ENCODE data around the gene PLEKHM2. TPM values are rescaled to one million over a fixed set of nuclear protein-coding genes. Genes with fewer than 3 reads are reported as not detected.

The PLEKHM2 gene
- polyA plus RNA-seq, 4 donors: 18.6 to 29.0 (median 23.8) TPM

GRCh38 chr1:15722411-15722810 is 38.3 kb downstream of the PLEKHM2 start:
- DNase-seq: no peak
- no peak for FAIRE-seq
- WGBS, 3 donors: 77 to 89% (median 84%) methylated on average over 4 of the region's 4 CpGs
- no peaks in the 10 kb centered on the region for H3K27me3 ChIP-seq (ENCODE audit: control insufficient read depth in 3 of 3, insufficient read depth in 3 of 3, low read length in 3 of 3)
- H3K9me3 ChIP-seq (ENCODE audit: control insufficient read depth in 2 of 2, insufficient read depth in 1 of 2, low read depth in 1 of 2, low read length in 1 of 2): no peaks in the 10 kb centered on the region
- peaks cover 0 to 6% (median 0%) of the 10 kb centered on the region in 3 donors for H3K4me1 ChIP-seq (ENCODE audit: control insufficient read depth in 3 of 3, insufficient read depth in 2 of 3, low read depth in 1 of 3, low read length in 2 of 3)
- no peak overlapping the region for H3K27ac ChIP-seq (ENCODE audit: low read depth in 1 of 3, low read length in 2 of 3)
- H3K4me3 ChIP-seq (ENCODE audit: low read depth in 1 of 3, low read length in 3 of 3): no peak overlapping the region
- H3K36me3 ChIP-seq (ENCODE audit: control insufficient read depth in 3 of 3, insufficient read depth in 2 of 3, low read depth in 1 of 3, low read length in 3 of 3): peaks cover 14 to 93% (median 23%) of the 10 kb centered on the region in 3 donors

DNA sequence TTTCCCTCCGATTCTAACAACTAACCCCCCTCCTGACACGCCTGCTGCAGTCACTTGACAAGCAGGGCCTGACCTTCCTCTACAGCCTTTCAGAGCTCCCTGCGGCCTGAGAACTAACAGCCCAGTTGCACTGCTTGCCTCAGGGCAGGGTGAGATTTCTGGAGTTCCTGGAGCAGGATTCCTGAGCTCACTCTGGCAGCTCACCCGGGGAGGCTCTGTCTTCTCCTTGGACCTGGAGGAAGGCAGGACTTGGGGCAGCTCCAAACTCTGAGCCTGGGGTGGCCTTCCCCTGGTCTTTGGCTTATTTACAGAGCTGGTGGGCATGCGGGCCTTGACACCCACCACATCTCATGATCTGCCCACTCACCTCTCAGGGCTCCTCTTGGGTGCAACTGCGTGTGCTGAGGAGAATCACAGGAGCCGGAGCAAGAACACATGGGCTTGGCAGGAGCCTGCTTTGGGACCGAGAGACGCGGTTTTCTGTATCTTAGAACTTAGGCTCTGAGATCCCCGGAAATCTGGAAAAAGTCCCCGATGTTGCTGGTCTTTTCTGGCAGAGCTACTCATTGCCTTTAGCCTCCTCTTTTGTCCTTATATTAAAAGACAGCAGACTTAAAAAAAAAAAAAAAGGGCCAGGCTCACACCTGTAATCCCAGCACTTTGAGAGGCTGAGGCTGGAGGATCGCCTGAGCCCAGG is 38.9 kb downstream of the PLEKHM2 start:
- no peak for DNase-seq
- Histone ChIP-seq H3K27ac (ENCODE audit: low read depth in 1 of 3, low read length in 2 of 3) (no peak overlapping the region), H3K36me3 (ENCODE audit: control insufficient read depth in 3 of 3, insufficient read depth in 2 of 3, low read depth in 1 of 3, low read length in 3 of 3) (peaks cover 12 to 93% (median 21%) of the 10 kb centered on the region in 3 donors), H3K27me3 (ENCODE audit: control insufficient read depth in 3 of 3, insufficient read depth in 3 of 3, low read length in 3 of 3) (no peaks in the 10 kb centered on the region), H3K4me3 (ENCODE audit: low read depth in 1 of 3, low read length in 3 of 3) (no peak overlapping the region), H3K4me1 (ENCODE audit: control insufficient read depth in 3 of 3, insufficient read depth in 2 of 3, low read depth in 1 of 3, low read length in 2 of 3) (peaks cover 0 to 2% (median 0%) of the 10 kb centered on the region in 3 donors), H3K9me3 (ENCODE audit: control insufficient read depth in 2 of 2, insufficient read depth in 1 of 2, low read depth in 1 of 2, low read length in 1 of 2) (no peaks in the 10 kb centered on the region)
- no peak for FAIRE-seq
- WGBS, 3 donors: 90 to 92% (median 92%) methylated on average over 13 of the region's 13 CpGs

DNA sequence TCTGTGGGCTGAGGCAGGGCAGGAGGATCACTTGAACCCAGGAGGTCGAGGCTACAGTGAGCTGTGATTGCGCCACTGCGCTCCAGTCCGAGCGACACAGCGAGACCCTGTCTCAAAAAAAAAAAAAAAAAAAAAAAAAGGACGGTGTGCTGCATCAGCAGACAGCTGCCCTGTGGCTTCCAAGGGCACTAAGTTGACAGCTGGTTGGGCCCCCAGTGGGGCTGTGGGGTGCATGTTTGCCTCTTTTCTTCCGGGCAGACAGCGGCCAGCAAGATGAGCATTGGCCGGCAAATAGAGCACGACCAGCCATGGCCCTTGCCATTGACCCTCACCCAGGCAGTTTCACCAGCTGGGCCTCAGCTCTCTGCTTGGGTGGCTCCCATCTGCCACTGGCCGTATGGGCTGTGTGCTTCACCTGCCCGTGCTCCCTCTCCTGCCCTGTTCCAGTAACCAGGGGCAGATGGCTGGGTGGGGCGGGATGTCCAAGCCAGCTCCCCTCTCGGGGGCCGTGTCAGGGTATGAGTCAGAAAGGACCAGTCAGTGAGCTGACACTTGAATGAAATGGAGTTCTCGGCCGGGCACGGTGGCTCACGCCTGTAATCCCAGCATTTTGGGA is 39.6 kb downstream of the PLEKHM2 start:
- FAIRE-seq (no peak), DNase-seq (no peak)
- Histone ChIP-seq H3K4me3 (ENCODE audit: low read depth in 1 of 3, low read length in 3 of 3) (no peak overlapping the region), H3K4me1 (ENCODE audit: control insufficient read depth in 3 of 3, insufficient read depth in 2 of 3, low read depth in 1 of 3, low read length in 2 of 3) (no peaks in the 10 kb centered on the region), H3K9me3 (ENCODE audit: control insufficient read depth in 2 of 2, insufficient read depth in 1 of 2, low read depth in 1 of 2, low read length in 1 of 2) (no peaks in the 10 kb centered on the region), H3K36me3 (ENCODE audit: control insufficient read depth in 3 of 3, insufficient read depth in 2 of 3, low read depth in 1 of 3, low read length in 3 of 3) (peaks cover 12 to 95% (median 26%) of the 10 kb centered on the region in 3 donors), H3K27ac (ENCODE audit: low read depth in 1 of 3, low read length in 2 of 3) (no peak overlapping the region), H3K27me3 (ENCODE audit: control insufficient read depth in 3 of 3, insufficient read depth in 3 of 3, low read length in 3 of 3) (no peaks in the 10 kb centered on the region)
- 88 to 94% (median 91%) methylated on average over 18 to 20 of the region's 20 CpGs for WGBS, 3 donors

DNA sequence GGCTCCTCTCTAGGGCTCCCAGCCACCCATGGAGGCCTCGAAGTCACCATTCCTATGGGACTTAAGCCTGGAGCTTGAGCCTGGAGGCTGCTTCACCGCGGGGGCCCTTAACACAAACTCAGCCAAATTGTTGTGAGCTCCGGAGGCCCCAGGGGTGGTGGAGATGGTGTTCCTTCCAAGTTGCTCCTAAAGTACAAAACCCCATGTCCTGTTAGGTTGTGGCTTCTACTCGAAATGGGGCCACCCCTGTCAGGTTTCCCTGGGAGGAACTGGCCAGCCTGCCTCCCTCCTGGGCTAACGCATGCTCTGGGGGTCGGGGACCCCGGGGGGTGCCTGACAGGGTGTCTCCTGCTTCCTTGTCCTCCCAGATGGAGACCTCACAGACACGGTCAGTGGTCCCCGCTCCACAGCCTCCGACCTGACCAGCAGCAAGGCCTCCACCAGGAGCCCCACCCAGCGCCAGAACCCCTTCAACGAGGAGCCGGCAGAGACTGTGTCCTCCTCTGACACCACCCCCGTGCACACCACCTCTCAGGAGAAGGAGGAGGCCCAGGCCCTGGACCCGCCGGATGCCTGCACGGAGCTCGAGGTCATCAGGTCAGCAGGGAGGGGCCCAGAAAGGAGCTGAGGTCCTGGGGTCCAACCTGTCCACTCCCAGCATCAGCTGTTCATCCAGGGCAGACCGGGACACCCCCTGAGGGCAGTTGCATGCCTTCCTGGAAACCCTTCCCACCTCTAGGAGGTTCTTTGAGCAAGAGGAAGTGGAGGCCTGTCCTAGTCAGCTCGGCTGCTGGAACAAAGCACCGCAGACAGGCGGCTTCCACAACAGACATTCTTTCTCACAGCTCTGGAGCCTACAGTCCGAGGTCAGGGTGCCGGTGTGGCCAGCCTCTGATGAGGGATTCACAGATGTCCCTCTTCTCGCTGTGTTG is 41.1 kb downstream of the PLEKHM2 start:
- H3K36me3 ChIP-seq (ENCODE audit: control insufficient read depth in 3 of 3, insufficient read depth in 2 of 3, low read depth in 1 of 3, low read length in 3 of 3): peaks cover 10 to 96% (median 28%) of the 10 kb centered on the region in 3 donors
- no peak for FAIRE-seq
- no peaks in the 10 kb centered on the region for H3K4me1 ChIP-seq (ENCODE audit: control insufficient read depth in 3 of 3, insufficient read depth in 2 of 3, low read depth in 1 of 3, low read length in 2 of 3)
- WGBS, 3 donors: 81 to 88% (median 85%) methylated on average over 25 to 26 of the region's 26 CpGs
- DNase-seq: no peak
- H3K27me3 ChIP-seq (ENCODE audit: control insufficient read depth in 3 of 3, insufficient read depth in 3 of 3, low read length in 3 of 3): no peaks in the 10 kb centered on the region
- no peaks in the 10 kb centered on the region for H3K9me3 ChIP-seq (ENCODE audit: control insufficient read depth in 2 of 2, insufficient read depth in 1 of 2, low read depth in 1 of 2, low read length in 1 of 2)
- no peak overlapping the region for H3K4me3 ChIP-seq (ENCODE audit: low read depth in 1 of 3, low read length in 3 of 3)
- H3K27ac ChIP-seq (ENCODE audit: low read depth in 1 of 3, low read length in 2 of 3): no peak overlapping the region

GRCh38 chr1:15726508-15726907 is 42.4 kb downstream of the PLEKHM2 start:
- Histone ChIP-seq H3K4me1 (ENCODE audit: control insufficient read depth in 3 of 3, insufficient read depth in 2 of 3, low read depth in 1 of 3, low read length in 2 of 3) (no peaks in the 10 kb centered on the region), H3K36me3 (ENCODE audit: control insufficient read depth in 3 of 3, insufficient read depth in 2 of 3, low read depth in 1 of 3, low read length in 3 of 3) (peaks cover 17 to 96% (median 26%) of the 10 kb centered on the region in 3 donors), H3K4me3 (ENCODE audit: low read depth in 1 of 3, low read length in 3 of 3) (no peak overlapping the region), H3K9me3 (ENCODE audit: control insufficient read depth in 2 of 2, insufficient read depth in 1 of 2, low read depth in 1 of 2, low read length in 1 of 2) (no peaks in the 10 kb centered on the region), H3K27me3 (ENCODE audit: control insufficient read depth in 3 of 3, insufficient read depth in 3 of 3, low read length in 3 of 3) (no peaks in the 10 kb centered on the region), H3K27ac (ENCODE audit: low read depth in 1 of 3, low read length in 2 of 3) (no peak overlapping the region)
- FAIRE-seq (no peak), DNase-seq (no peak)
- 93 to 99% (median 95%) methylated on average over 9 of the region's 9 CpGs for WGBS, 3 donors

GRCh38 chr1:15727021-15727420 is 42.9 kb downstream of the PLEKHM2 start:
- no peaks in the 10 kb centered on the region for H3K4me1 ChIP-seq (ENCODE audit: control insufficient read depth in 3 of 3, insufficient read depth in 2 of 3, low read depth in 1 of 3, low read length in 2 of 3)
- H3K27me3 ChIP-seq (ENCODE audit: control insufficient read depth in 3 of 3, insufficient read depth in 3 of 3, low read length in 3 of 3): no peaks in the 10 kb centered on the region
- H3K36me3 ChIP-seq (ENCODE audit: control insufficient read depth in 3 of 3, insufficient read depth in 2 of 3, low read depth in 1 of 3, low read length in 3 of 3): peaks cover 19 to 96% (median 27%) of the 10 kb centered on the region in 3 donors
- no peak for FAIRE-seq
- H3K9me3 ChIP-seq (ENCODE audit: control insufficient read depth in 2 of 2, insufficient read depth in 1 of 2, low read depth in 1 of 2, low read length in 1 of 2): no peaks in the 10 kb centered on the region
- 87 to 97% (median 96%) methylated on average over 20 to 21 of the region's 21 CpGs for WGBS, 3 donors
- H3K27ac ChIP-seq (ENCODE audit: low read depth in 1 of 3, low read length in 2 of 3): no peak overlapping the region
- no peak overlapping the region for H3K4me3 ChIP-seq (ENCODE audit: low read depth in 1 of 3, low read length in 3 of 3)
- no peak for DNase-seq

- no peaks in the 10 kb centered on the region for H3K9me3 ChIP-seq (ENCODE audit: control insufficient read depth in 2 of 2, insufficient read depth in 1 of 2, low read depth in 1 of 2, low read length in 1 of 2)
- FAIRE-seq (no peak), DNase-seq (no peak)
- WGBS, 3 donors: 88 to 94% (median 90%) methylated on average over 12 to 13 of the region's 13 CpGs
- peaks cover 23 to 96% (median 30%) of the 10 kb centered on the region in 3 donors for H3K36me3 ChIP-seq (ENCODE audit: control insufficient read depth in 3 of 3, insufficient read depth in 2 of 3, low read depth in 1 of 3, low read length in 3 of 3)
- no peaks in the 10 kb centered on the region for H3K27me3 ChIP-seq (ENCODE audit: control insufficient read depth in 3 of 3, insufficient read depth in 3 of 3, low read length in 3 of 3)
- H3K4me3 ChIP-seq (ENCODE audit: low read depth in 1 of 3, low read length in 3 of 3): no peak overlapping the region
- H3K27ac ChIP-seq (ENCODE audit: low read depth in 1 of 3, low read length in 2 of 3): no peak overlapping the region
- H3K4me1 ChIP-seq (ENCODE audit: control insufficient read depth in 3 of 3, insufficient read depth in 2 of 3, low read depth in 1 of 3, low read length in 2 of 3): no peaks in the 10 kb centered on the region
These were observed 43.3 kb downstream of the PLEKHM2 start for GRCh38 chr1:15727424-15727823.

- WGBS, 3 donors: 94 to 96% (median 94%) methylated on average over 23 of the region's 23 CpGs
- no peak for FAIRE-seq
- Histone ChIP-seq H3K9me3 (ENCODE audit: control insufficient read depth in 2 of 2, insufficient read depth in 1 of 2, low read depth in 1 of 2, low read length in 1 of 2) (no peaks in the 10 kb centered on the region), H3K27ac (ENCODE audit: low read depth in 1 of 3, low read length in 2 of 3) (no peak overlapping the region), H3K36me3 (ENCODE audit: control insufficient read depth in 3 of 3, insufficient read depth in 2 of 3, low read depth in 1 of 3, low read length in 3 of 3) (peaks cover 24 to 98% (median 35%) of the 10 kb centered on the region in 3 donors), H3K27me3 (ENCODE audit: control insufficient read depth in 3 of 3, insufficient read depth in 3 of 3, low read length in 3 of 3) (no peaks in the 10 kb centered on the region), H3K4me3 (ENCODE audit: low read depth in 1 of 3, low read length in 3 of 3) (no peak overlapping the region), H3K4me1 (ENCODE audit: control insufficient read depth in 3 of 3, insufficient read depth in 2 of 3, low read depth in 1 of 3, low read length in 2 of 3) (no peaks in the 10 kb centered on the region)
- no peak for DNase-seq
These were observed 43.9 kb downstream of the PLEKHM2 start for GRCh38 chr1:15727866-15728534.

Data from small intestine (tissue), 7 donors.